ENCODE results near the gene TOM1L2.
"Not testable (repeated sequence)": the region's sequence is repeated elsewhere in the genome, so short reads cannot be mapped to it uniquely, and the experiment has no call there.

TOM1L2 gene

DNA sequence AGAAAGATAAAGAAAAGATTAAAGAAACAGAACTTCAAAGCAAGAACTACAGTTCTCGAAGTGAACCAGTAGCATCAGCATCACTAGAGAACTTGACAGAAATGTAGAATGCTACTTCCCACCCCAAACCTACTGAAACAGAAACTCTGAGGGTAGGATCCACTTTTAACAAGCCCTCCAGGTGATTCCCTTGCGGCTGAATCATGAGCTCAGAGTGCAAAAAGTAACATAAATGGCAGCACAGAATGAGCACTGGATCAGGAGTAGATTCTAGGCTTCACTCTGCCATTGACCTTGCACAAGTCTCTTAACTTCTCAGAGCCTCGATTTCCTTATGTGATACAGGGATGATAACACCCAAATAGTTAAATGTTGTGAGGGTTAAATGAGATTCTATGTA, 5.8 kb downstream of the TOM1L2 start:
- no peak for DNase-seq

DNA sequence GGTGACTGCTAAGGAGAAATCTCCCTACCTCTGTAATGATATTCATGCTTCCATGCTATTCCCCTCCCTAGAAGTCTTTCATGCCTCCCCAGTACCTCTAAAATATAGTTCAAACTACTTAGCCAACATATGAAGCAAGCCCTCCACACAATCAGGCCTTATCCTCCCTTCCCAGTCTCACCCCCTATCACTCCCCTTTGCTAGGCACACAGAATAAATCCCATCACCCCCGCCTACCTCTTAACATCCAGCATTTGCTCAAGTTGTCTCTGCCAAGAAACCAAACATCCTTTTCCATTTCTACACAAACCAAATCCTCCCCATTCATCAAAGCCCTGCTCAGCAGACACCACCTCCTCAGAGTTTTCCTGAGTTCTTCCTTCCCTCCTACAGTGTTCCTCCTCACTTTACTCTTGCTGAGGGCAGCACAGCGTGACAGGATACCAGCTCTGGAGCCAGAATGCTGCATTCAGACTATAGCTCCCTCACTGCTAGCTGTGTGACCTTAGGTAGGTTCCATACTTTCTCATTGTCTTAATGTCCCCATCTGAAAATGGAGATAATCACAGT, 7.0 kb downstream of the TOM1L2 start:
- no peak for DNase-seq

DNA sequence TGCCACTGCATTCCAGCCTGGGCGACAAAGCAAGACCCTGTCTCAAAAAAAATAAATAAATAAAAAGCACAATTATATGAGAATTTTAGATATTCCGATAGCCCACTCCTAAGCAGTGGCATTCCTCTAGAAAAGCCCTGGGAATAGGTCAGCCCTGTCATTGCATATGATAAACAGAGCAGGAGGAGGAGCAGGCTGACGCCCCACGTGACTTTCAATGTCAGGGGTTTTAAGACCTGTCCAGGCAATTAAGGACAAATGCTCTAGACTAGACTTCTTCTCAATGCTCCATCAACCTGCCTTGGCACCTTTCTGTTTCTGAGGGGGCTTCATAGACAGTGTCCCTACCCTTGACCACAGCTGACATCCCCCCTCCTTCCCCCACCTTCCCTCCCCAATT, 7.5 kb downstream of the TOM1L2 start:
- no peak for DNase-seq

DNA sequence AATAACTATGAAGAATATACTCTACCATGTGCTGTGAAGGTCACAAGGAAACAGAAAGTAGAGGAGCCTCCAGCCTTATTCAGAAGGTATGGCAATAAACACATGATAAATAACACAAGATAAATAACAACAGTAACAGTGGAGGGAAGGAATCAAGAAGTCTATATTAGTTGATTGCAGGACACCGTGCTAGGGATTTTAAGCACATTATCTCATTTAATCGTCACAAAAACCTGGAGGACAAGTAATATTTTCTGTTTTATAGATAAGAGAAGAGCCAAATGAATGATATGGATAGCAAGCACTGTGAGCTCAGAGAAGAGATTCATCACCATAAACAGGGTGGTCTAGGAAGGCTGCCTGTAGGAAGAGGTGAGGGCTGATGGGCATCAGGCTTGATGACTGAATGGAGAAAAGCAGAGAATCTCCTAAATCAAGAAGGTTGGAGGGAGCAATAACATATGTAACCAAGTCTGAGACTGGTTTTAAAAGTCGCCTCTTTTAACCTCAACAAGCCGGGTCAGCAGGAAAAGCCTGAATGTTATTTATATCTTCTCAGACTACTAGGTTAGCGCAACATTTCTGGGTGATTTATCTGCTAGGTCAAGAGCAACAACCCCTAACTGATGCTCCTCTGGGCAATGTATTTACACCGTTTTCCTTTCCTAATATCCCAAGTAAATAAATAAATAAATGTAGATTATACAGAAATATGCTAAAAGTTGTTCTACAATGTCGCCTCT, 8.3 kb downstream of the TOM1L2 start:
- no peak for DNase-seq

DNA sequence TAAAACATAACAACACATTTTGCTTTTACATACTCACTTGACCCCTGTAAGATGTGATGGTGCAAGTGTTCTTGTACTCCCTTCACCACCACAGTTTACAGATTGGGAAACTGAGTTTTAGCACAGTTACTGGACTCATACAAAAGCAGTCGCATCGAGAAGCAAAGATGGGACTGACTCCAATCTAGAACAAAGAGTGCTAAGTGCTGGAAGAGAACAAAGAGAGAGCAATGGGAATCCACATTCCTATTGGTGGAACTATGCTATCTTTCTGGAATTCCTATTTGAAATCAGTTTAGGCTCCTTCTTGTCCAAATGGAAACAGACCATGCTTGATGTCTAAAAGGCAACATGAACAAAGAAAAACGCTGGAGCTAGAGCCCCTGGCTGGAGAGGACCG, 9.1 kb downstream of the TOM1L2 start:
- DNase-seq: no peak

DNA sequence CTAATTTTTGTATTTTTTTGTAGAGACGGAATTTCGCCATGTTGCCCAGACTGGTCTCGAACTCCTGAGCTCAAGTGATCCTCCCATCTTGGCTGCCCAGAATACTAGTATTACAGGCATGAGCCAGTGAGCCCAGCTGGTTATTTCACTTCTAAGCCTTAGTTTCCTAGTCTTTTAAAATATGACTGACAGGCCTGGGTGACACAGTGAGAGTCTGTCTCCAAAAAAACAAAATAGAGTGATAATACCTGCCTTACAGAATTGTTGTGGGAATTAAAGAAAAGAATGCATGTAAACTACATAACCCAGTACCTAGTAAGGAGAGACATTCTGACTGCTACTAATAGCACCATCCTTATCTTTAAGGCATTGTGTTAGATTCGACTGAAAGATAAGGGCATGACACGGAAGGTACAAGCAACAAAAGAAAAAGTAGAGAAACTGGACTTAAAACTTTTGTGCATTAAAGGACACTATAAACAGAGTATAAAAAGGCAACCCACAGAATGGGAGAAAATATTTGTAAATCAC, 11.6 kb downstream of the TOM1L2 start:
- no peak for DNase-seq

DNA sequence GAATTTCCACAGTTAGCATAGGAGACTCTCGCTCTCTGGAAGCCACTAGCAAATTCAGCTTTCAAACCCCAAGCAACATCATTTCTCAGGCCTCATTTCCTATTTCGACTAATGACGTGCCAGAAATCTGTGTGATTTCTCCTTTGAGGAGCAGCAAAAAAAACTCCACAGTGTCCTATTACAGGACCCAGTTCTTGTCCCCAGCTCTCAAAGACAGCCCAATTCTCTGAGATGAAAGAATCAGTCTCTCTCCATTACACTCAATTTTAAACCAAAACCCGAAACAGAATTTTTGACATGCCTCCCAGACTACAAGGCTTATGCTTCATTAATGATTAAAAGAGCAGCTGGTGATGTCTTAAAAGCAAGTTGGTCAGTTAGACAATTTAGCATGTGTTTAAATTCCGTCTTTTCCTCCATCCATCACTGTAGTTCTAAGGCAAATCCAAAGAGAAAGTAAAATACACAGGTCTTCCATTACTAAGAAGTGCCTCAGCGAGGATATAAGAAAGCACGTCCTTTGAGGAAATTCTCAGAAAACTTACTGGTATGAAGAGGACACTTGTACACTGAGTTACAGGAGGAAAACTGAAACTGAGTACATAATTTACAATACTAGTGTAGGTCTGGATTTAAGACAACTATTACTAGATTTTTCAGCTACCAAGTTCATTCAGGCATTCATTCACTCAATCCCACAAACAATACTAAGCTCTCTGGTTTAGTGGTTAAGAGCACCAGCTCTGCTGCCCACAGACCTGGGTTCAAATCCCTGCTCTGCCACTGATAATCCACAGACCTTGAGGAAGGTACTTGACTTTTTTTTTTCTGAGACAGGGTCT, 12.5 kb downstream of the TOM1L2 start:
- no peak for DNase-seq

DNA sequence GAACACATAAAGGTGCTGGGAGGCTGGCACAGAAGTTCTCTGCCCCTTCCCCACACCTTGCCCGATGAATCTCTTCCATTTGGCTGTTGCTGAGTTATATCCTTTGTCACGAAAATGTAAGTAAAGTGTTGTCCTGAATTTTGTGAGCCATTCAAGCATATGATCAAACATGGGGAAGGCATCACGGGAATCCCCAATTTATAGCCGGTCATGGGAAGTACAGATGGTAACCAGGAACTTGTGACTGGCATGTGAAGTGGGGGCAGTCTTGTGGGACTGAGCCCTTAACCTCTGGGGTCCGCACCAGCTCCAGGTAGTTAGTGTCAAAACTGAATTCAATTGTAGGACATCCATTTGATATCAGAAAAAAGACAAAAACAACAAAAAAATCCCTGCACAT, 13.2 kb downstream of the TOM1L2 start:
- DNase-seq: no peak

DNA sequence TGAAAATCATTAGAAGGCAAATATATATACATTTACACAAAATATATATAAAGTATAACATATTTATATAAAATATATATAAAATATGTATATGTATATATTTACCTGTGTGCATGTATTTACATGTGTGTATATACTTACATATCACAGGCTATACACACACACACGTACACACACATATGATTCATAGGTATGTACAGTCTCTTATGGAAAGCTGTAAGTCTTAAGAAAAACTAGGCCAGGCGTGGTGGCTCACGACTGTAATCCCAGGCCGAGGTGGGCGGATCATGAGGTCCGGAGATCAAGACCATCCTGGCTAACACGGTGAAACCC, 14.7 kb downstream of the TOM1L2 start:
- DNase-seq: no peak

DNA sequence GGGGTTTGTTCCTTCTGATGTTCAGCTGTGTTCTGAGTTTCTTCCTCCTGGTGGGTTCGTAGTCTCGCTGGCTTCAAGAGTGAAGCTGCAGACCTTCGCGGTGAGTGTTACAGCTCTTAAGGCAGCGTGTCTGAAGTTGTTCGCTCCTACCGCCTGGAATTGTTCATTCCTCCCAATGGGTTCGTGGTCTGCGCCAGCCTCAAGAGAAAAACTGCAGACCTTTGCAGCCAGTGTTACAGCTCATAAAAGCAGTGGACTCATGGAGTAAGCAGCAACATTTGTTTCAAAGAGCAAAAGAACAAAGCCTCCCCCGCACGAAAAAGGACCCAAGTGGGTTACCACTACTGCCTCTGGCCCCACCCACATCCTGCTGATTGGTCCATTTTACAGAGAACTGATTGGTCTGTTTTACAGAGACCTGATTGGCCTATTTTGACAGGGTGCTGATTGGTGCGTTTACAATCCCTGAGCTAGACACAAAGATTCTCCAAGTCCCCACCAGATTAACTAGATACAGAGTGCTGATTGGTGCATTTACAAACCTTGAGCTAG, 16.3 kb downstream of the TOM1L2 start:
- not testable (repeated sequence) for DNase-seq

DNA sequence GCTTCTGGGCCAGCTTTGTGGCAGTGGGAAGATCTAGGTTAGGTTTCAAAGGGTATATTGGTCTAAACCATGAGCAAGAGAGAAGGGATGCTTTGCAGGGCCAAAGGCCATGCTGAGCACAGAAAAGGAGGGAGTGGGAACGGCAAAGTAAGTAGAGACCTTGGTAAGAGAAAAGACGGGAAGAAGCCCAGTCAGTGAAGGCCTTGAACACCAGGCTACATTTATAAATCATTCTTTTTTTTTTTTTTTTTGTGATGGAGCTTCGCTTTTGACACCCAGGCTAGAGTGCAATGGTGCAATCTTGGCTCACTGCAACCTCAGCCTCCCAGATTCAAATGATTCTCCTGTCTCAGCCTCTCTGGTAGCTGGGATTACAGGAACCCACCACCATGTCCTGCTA, 18.1 kb downstream of the TOM1L2 start:
- no peak for DNase-seq

DNA sequence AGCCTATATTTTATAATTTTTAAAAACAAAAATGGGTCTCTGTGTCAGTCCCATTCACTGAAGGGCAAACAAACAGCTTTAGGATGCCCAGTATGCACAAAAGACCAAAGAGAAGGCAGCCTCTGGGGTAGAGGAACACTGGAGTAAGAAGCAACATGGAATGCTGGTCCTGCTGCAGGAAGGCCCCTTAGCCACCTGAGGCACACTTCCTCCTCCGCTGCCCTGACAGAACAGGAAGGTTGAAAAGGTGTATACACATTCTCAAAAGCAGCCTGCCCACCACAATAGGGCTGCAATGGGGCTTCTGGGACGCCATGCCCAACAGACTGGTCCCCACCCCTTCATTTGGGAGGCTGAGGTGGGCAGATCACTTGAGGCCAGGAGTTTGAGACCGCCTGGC, 19.5 kb downstream of the TOM1L2 start:
- no peak for DNase-seq

DNA sequence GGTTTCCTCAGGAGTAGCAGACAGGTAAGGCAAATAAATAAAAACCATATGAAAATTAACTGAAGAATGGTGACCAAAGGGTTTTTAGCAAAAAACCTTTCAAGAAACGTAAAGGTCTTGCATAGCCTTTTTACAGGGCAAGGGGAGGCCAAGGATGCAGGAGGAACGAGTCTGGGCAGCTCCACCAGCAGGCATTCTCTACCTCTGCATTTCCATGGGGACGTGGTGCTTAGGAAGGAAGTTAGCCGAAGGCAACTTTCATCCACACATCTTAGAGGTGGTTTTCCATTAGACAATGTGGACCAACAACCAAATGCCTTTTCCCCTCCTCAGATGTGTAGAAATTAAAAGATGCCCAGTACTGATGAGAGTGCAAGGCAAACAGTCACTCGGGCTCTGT, 20.7 kb downstream of the TOM1L2 start:
- DNase-seq: no peak

DNA sequence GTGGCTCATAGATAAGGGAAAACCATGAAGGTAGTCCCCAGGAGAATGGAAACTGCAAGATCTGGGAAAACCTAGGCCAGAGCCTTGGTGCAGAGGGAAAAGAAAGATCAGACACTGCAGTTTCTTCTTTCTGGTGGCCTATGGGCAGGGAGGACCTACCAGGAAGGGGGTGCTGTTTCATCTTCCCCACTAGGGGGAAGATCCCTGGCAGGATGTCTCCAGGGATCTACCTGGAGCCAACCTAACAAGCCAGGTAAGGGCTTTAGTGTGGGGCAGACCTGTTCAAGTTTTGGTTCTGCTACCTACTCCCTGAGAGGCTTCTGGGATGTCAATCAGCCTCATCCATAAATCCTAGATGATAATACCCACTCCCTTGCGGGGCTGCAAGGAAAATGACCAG, 21.4 kb downstream of the TOM1L2 start:
- DNase-seq: no peak

DNA sequence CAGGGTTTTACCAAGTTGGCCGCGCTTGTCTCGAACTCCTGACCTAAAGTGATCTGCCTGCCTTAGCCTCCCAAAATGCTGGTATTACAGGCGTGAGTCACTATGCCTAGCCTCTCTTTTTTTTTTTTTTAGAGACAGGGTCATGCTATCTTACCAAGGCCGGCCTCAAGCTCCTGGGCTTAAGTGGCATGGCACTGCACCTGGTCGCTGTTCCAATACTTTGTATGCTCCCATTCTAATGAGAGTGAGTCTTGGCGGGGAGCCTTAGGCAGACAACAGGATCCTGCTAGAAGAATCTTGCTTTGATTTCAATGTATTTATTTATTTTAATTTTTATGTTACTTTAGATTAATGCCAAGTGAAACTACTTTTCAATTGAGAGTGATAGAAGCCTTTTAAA, 21.9 kb downstream of the TOM1L2 start:
- no peak for DNase-seq

DNA sequence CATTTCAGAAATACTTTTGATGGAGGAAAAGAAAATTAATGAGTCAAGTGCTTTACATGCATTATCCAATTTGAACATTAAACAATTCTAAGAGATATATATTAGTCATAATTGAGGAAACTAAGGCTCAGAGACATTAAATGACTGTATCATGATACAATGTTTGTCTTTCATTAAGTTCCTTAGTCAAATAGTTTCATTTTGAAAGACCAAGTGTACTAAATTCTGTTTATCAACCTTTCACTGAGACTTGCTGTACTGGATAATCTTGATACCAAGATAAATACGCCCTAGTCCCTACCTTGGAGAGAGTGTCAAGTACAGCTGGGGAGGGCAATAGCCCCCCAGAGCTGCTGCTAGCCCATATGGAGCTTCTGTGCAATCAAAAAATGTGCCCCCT, 24.2 kb downstream of the TOM1L2 start:
- DNase-seq: no peak

DNA sequence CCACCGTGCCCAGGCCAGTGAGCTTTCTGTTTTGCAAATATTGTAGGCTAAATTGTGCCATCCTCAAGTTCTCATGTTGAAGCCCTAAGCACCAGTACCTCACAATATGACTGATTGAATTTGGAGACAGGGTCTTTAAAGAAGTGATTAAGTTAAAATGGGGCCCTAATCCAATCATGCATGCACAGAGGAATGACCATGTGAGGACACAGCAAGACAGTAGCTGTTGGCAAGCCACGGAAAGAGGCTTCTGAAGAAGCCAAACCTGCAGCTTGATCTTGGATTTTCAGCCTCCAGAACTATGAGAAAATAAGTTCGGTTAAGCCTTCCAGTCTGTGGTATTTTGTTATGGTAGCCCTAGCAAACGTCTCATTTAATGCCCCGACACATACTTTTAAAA, 24.9 kb downstream of the TOM1L2 start:
- no peak for DNase-seq

DNA sequence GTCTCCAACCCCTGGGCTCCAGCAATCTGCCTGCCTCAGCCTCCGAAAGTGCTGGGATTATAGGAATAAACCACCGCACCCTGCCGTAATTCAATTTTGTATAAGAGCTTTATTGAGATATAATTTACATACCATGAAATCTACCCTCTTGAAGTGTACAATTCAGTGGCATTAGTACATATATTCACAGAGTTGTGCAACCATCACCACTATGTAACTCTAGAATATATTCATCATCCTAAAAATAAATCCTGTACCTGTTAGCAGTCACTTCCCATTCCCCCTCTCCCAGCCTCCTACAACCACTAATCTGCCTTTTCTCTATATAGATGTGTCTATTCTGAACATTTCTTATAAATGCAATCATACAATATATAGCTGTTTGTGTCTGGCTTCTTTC, 26.1 kb downstream of the TOM1L2 start:
- no peak for DNase-seq

DNA sequence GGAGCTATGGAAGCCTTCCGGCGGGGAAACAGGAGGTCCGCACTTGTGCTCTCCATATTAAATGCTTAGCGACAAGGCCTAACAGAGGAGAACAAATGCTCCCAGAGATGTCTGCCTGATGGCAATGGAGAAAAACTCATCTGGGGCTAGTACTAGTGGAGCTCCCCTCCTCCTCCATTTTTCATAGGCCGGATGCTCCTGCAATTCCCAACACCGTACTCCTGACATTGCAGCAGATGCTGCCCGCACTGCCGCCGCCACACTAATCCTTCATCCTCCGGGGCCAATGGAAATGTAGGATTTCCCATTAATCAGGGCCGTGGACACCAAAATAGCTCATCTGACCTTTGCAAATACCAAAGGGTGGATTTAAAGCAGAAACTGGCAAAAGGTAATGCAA, 27.5 kb downstream of the TOM1L2 start:
- no peak for DNase-seq

DNA sequence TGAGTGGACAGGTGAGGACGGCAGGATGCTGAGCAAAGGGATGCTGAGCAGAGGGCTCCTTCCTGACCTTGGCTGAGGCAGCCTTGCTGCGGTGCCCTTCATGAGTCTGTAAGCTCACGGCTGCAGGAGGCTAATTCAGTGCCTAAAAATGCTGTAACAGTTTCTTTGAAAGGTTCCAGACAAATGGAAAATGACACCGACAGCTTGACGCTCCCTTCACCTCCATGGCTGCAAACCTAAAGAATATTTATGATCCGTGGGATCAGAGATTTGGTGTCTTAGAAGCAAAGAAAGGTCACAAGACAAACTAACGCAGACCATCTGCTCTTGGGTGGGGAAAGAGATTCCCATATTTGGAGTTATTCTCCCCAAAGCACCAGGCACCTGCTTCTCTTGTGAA, 28.0 kb downstream of the TOM1L2 start:
- DNase-seq: no peak

DNA sequence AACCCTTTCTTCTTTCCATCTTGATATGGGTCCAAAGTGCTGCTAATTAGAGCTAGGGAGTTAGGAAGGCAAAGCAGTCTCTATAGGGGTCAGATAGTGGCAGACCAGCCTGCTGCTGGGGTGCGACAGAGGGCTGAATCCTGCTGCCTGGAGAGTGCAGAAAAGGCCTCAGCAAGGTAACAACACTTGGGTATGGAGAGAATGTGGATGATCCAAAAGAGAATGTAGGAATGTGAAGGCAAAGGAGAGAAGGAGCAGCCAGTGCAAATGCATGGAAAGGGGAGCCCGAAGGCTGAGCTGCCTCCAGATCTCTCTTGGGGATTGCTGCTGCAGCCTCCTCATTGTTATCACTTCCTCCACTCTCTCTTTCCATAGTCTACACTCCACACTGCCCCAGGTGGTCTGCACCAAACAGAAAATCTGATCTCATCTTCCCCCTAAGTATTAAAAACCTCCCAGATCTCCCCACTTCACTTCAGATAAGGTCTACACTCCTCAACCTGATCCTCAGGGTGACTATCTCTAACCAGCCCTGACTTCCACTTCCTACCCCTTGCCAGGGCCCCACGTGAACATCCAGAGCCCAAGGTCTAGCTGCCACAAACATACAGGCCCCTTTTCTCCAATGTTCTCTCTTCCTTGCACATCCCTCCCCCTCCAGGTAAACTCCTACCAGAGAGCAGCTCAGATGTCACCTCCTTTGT, 28.8 kb downstream of the TOM1L2 start:
- DNase-seq: no peak

DNA sequence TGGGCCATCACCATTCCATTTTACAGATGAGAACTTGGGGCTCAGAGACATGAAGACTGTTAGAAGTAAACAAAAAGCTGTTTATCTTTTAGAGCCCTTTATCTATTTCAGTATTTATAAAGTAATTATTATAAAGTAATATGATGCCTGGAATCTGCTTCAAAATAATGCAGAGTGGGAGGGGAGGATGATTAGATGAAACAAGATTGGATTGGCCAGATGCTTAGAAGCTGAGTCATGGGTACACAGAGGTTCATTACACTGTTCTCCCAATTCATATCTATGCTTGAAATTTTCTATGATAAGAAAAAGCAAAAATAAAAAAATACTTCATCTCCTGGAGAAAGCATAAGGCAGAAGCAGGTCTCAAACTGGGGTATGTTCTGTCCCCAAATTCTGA, 29.4 kb downstream of the TOM1L2 start:
- no peak for DNase-seq

DNA sequence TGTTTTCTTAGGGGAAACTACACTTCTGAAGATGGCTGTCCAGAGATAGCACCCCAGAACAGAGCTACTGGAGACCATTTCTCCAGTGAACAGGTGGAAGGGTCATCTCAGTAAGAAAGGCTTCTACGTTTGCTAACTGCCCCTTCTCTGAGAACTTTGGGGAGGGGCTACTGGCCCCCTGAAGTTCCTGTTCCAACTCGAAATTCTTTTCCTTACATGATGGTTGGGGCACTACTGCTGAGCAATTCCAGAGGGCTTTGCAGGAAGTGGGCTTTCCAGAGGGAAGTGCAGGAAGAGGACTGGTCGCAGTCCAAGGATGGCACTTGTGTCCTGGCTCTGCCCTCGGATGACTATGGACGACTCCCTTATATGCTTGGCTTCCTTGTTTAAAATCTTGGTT, 31.2 kb downstream of the TOM1L2 start:
- DNase-seq: no peak

Data from NCI-H1092 (cell line).